Osteoblast (primary cell): ENCODE measurements around the gene MEAF6. TPM values are rescaled to one million over a fixed set of nuclear protein-coding genes. Genes with fewer than 3 reads are reported as not detected.
A peak's percentile ranks its signal among the peaks of the same experiment; 100 is the strongest.

Experiments used
- DNase-seq: peaks from one replicate; pipeline ENCODE4 v3.0.0; 2011; ENCODE audit warnings: low spot score, mixed read lengths; ENCODE audit not compliant: insufficient read length; ENCODE audit errors: missing footprints
- H2AFZ ChIP-seq: 2 replicates; pipeline ENCODE4 v1.6.0; 2011; ENCODE audit warnings: mild to moderate bottlenecking, low read length
- H3K27ac ChIP-seq: 2 replicates; pipeline ENCODE4 v1.5.1; 2011; ENCODE audit warnings: mild to moderate bottlenecking, low read depth, low read length, moderate library complexity
- H3K27me3 ChIP-seq: 2 replicates; pipeline ENCODE4 v1.6.0; 2012; ENCODE audit warnings: mild to moderate bottlenecking, control low read depth, inconsistent platforms, low read length, moderate library complexity; ENCODE audit not compliant: insufficient read depth
- H3K36me3 ChIP-seq: 2 replicates; pipeline ENCODE4 v1.5.1; 2011; ENCODE audit warnings: mild to moderate bottlenecking, low read length, control low read depth, moderate library complexity; ENCODE audit not compliant: insufficient read depth
- H3K4me1 ChIP-seq: 2 replicates; pipeline ENCODE4 v1.5.1; 2011; ENCODE audit warnings: mild to moderate bottlenecking, low read length, control low read depth, moderate library complexity; ENCODE audit not compliant: insufficient read depth
- H3K4me2 ChIP-seq: 2 replicates; pipeline ENCODE4 v1.6.0; 2011; ENCODE audit warnings: mild to moderate bottlenecking, low read length; ENCODE audit not compliant: insufficient read depth
- H3K4me3 ChIP-seq: fragments of 200-600 bp; sonication (generic); 3 replicates; pipeline ENCODE4 v1.5.1; 2012; ENCODE audit warnings: mild to moderate bottlenecking, low read length, inconsistent platforms; ENCODE audit not compliant: insufficient read depth
- H3K79me2 ChIP-seq: 2 replicates; pipeline ENCODE4 v1.6.0; 2012; ENCODE audit warnings: mild to moderate bottlenecking, low read length, control low read depth, inconsistent platforms; ENCODE audit not compliant: insufficient read depth
- H3K9me3 ChIP-seq: 2 replicates; pipeline ENCODE4 v1.5.1; 2011; ENCODE audit warnings: low read depth, low read length, control low read depth
- H4K20me1 ChIP-seq: 2 replicates; pipeline ENCODE4 v1.6.0; 2012; ENCODE audit warnings: mild to moderate bottlenecking, low read length, control low read depth; ENCODE audit not compliant: insufficient read depth
- total RNA-seq: library from RNA; depleted of rRNA; stranded (reverse); fragments of >200 nt; gene quantifications from 2 replicates; pipeline ENCODE4 v1.2.3, GENCODE V29; 2012
- TF ChIP-seq, protein P1 (sequence below): IDR thresholded peaks from 2 replicates; pipeline ENCODE4 v1.5.1; 2011; ENCODE audit warnings: mild to moderate bottlenecking, low read depth, low read length, moderate library complexity; ENCODE audit errors: extremely low read depth

The MEAF6 gene
- total RNA-seq, 1 donor = 64.1 TPM

DNA sequence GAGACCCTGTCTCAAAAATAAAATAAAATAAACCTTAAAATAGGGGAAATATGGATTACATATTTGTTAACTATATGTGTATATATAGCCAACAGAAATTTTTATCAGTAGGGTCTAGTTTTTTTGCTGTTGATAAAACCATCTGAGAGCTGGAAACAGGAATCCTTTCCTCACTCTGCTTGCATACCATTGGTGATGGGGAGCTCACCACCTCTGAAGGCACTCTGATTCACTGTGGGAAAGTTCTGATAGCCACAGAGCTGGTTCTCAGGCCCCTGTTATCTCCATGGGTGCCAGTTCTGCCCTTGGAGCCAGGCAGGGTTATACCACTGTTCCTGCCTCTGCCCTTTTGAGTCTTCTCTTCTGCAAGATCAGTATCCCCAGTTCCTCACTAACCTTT is 58.0 kb downstream of the MEAF6 start:
- Histone ChIP-seq H3K9me3 (no peaks in the 10 kb centered on the region), H4K20me1 (no peaks in the 10 kb centered on the region), H3K4me3 (no peak overlapping the region), H3K4me2 (no peak overlapping the region), H2AFZ (no peak overlapping the region), H3K4me1 (peaks cover 18% of the 10 kb centered on the region), H3K79me2 (no peaks in the 10 kb centered on the region), H3K27ac (no peak overlapping the region), H3K36me3 (no peaks in the 10 kb centered on the region), H3K27me3 (no peaks in the 10 kb centered on the region)
- no peak for DNase-seq
- TF ChIP-seq, protein P1, sequence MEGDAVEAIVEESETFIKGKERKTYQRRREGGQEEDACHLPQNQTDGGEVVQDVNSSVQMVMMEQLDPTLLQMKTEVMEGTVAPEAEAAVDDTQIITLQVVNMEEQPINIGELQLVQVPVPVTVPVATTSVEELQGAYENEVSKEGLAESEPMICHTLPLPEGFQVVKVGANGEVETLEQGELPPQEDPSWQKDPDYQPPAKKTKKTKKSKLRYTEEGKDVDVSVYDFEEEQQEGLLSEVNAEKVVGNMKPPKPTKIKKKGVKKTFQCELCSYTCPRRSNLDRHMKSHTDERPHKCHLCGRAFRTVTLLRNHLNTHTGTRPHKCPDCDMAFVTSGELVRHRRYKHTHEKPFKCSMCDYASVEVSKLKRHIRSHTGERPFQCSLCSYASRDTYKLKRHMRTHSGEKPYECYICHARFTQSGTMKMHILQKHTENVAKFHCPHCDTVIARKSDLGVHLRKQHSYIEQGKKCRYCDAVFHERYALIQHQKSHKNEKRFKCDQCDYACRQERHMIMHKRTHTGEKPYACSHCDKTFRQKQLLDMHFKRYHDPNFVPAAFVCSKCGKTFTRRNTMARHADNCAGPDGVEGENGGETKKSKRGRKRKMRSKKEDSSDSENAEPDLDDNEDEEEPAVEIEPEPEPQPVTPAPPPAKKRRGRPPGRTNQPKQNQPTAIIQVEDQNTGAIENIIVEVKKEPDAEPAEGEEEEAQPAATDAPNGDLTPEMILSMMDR = no peak

DNA sequence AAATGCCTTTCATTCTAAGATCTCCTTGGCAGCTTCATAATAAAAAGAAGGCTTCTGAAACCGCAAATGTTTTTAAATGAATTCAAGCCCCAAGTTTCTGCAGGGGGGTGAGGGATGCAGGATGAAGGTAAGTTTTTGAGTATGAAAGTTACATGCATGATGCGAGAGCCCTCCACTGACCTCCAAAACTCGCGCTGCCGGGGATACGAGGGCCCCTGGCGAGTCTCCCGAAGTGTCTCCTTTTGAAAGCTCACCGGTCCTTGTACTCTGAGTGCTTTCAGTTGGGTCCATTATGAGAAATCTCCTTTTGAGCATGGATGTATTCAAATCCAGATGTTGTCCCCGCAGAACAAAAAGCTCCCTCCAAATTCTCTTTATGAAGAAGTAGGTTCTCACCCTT is 59.0 kb downstream of the MEAF6 start:
- H3K36me3 ChIP-seq = no peaks in the 10 kb centered on the region
- peak overlapping the region; percentile 70 for H3K4me2 ChIP-seq
- no peak for DNase-seq
- H3K79me2 ChIP-seq = no peaks in the 10 kb centered on the region
- H3K27ac ChIP-seq = peak overlapping the region; percentile 82
- H3K9me3 ChIP-seq = no peaks in the 10 kb centered on the region
- TF ChIP-seq, protein P1 = no peak
- peaks cover 18% of the 10 kb centered on the region for H3K4me1 ChIP-seq
- H2AFZ ChIP-seq = peak overlapping the region; percentile 89
- H4K20me1 ChIP-seq = no peaks in the 10 kb centered on the region
- no peak overlapping the region for H3K4me3 ChIP-seq
- H3K27me3 ChIP-seq = no peaks in the 10 kb centered on the region

DNA sequence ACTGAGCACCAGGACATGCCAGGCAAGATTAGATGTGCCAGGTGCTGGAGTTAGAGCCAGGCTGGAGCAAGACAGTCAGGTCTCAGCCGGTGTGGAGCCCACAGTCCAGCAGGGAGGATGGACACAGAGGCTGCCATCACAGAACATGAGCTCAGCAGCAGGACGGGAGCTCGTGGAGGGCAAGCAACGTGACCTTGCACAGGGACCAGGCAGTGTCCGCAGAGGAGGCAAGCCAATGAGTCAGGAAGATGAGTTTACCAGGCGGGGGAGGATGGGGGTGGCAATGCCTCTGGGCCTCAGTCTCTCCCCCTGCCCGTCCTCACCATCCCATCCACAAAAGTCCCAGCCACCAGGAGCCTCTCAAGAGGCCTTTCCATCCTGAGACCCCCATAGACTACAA is 60.9 kb downstream of the MEAF6 start:
- no peaks in the 10 kb centered on the region for H3K9me3 ChIP-seq
- no peaks in the 10 kb centered on the region for H4K20me1 ChIP-seq
- no peaks in the 10 kb centered on the region for H3K36me3 ChIP-seq
- no peaks in the 10 kb centered on the region for H3K27me3 ChIP-seq
- no peak overlapping the region for H3K4me3 ChIP-seq
- peaks cover 18% of the 10 kb centered on the region for H3K4me1 ChIP-seq
- no peak overlapping the region for H3K4me2 ChIP-seq
- TF ChIP-seq, protein P1 = no peak
- H3K79me2 ChIP-seq = no peaks in the 10 kb centered on the region
- no peak for DNase-seq
- peak overlapping the region; percentile 27 for H3K27ac ChIP-seq
- no peak overlapping the region for H2AFZ ChIP-seq

DNA sequence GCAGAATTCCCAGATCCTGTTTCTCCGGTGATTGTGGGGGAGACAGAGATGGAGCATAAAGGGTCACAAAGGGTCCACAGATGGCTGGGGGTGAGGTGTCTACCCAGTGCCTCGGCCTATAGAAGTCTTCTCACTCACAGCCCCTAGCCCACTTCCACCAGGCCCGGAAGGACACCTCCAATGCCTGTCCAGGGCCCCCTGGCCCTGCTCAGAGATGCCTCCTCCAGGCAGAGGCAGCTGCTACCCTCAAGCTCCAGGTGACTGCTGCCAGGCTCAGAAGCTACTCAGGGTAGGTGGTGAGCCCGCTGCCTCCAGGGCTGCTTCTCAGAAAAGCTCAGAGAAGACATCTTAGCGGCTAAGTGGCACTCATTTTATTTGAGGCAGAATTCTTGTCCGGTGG is 62.1 kb downstream of the MEAF6 start:
- Histone ChIP-seq H3K27ac (no peak overlapping the region), H3K9me3 (no peaks in the 10 kb centered on the region), H3K4me3 (no peak overlapping the region), H3K4me2 (no peak overlapping the region), H3K27me3 (peaks cover 2% of the 10 kb centered on the region), H2AFZ (no peak overlapping the region), H3K79me2 (no peaks in the 10 kb centered on the region), H3K4me1 (peaks cover 18% of the 10 kb centered on the region), H3K36me3 (no peaks in the 10 kb centered on the region), H4K20me1 (no peaks in the 10 kb centered on the region)
- TF ChIP-seq, protein P1 = no peak
- DNase-seq = no peak
